Cardiac muscle cell (in vitro differentiated cells and primary cell): ENCODE measurements around the gene SCARF2. TPM values are rescaled to one million over a fixed set of nuclear protein-coding genes. Genes with fewer than 3 reads are reported as not detected.
A peak's percentile ranks its signal among the peaks of the same experiment; 100 is the strongest.

ENCODE experiments used
- DNase-seq, 2 donors: peaks; one replicate each; pipeline versions ENCODE4 v3.0.0 to v3.0.0-alpha.2; 2010 to 2017; ENCODE audit warnings: low read depth in 1 of 2, low spot score in 1 of 2
- H3K27ac ChIP-seq: fragments of 200-600 bp; sonication (generic); 2 replicates; pipeline ENCODE4 v1.5.1; 2016
- H3K27me3 ChIP-seq: fragments of 200-600 bp; sonication (generic); 2 replicates; pipeline ENCODE4 v1.6.0; 2016; ENCODE audit warnings: control low read depth
- H3K36me3 ChIP-seq: fragments of 200-600 bp; sonication (generic); 2 replicates; pipeline ENCODE4 v1.5.1; 2016; ENCODE audit warnings: control low read depth
- H3K4me1 ChIP-seq: fragments of 200-600 bp; sonication (generic); 2 replicates; pipeline ENCODE4 v1.8.1; 2017; ENCODE audit warnings: low read depth, mild to moderate bottlenecking, mixed run types
- H3K4me3 ChIP-seq: fragments of 200-600 bp; sonication (generic); 2 replicates; pipeline ENCODE4 v1.5.1; 2016; ENCODE audit warnings: mild to moderate bottlenecking
- H3K9me3 ChIP-seq: fragments of 200-600 bp; sonication (generic); 2 replicates; pipeline ENCODE4 v1.5.1; 2017; ENCODE audit warnings: low read depth, mild to moderate bottlenecking, control low read depth
- CTCF ChIP-seq: IDR thresholded peaks from 2 replicates; pipeline ENCODE4 v1.5.1; 2012; ENCODE audit warnings: low read depth, mild to moderate bottlenecking, low read length
- polyA plus RNA-seq: library from polyadenylated mRNA; unstranded; fragments of >200 nt; fragmentation: Nextera tagmentation; extraction: Ambion mirVana; gene quantifications from 2 replicates; pipeline ENCODE4 v1.2.1, GENCODE V29; 2016
- total RNA-seq: library from RNA; depleted of rRNA; stranded (reverse); fragments of >200 nt; gene quantifications from 2 replicates; pipeline ENCODE4 v1.2.3, GENCODE V29; 2016

Gene SCARF2
- total and polyA plus RNA-seq, 2 experiments from 2014 or later, result 38.0 to 66.1 TPM

DNA sequence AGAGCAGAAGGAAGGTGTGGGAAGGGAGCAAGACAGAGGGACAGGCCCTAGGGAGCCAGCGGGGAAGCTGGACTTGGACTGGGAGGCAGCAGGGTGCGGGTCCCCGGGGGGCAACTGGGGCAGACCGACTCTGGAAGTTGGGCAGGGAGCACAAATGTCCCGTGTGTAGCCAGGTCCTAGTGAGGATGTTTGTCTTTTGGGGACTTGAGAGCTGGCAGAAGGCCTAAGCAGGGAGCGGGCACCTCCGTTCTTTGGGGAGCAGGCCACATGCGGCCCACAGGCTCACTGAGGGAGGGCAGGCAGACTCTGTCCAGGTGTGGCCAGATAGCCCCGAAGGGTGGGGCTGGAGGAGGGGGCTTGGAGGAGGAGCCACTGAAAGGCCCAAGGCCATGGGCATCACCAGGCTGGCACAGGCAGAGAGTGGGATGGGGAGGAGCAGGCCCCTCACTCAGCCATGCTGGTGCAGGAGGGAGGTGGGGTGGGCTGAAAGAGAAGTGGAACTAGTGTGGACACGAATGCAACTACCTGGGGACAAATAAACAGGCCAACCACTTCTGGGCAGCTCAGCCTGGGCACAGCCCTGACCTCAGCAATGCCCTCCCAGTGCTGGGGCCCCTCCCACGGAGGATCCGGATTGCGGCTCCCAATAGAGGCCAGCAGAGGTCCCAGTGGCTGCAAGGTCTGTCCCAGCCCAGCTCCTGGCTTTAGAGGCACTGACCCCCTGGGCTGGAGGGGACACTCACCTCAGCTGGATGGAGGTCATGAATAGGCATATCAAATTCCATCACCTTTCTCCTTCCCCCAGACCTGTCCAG, 1.3 kb upstream of the SCARF2 start:
- H3K4me3 ChIP-seq, result peak overlapping the region; percentile 59
- no peak overlapping the region for H3K27ac ChIP-seq
- DNase-seq, result peak in 1 of 2 donors; percentile 43

DNA sequence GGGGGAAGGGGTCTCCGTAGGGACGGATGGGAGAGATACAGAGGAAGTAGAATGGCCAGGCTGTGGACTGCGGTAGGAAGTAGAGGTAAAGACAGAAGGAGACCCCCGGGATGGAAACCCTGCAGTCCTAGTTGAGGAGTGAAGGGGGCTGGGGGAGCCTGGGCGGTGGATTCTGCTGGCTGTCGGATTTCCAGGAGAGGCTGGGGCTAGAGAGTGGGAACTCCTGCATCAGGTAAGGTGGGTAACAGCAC, 727 bp upstream of the SCARF2 start:
- peaks cover 6% of the 10 kb centered on the region for H3K4me1 ChIP-seq
- peak overlapping the region; percentile 59 for H3K4me3 ChIP-seq
- TF ChIP-seq CTCF, result no peak
- no peak for DNase-seq
- peaks cover 3% of the 10 kb centered on the region for H3K36me3 ChIP-seq
- no peak overlapping the region for H3K27ac ChIP-seq
- peaks cover 8% of the 10 kb centered on the region for H3K27me3 ChIP-seq
- H3K9me3 ChIP-seq, result no peaks in the 10 kb centered on the region

More for the DNA sequence above, 1.3 kb upstream of the SCARF2 start:
- H3K36me3 ChIP-seq, result peaks cover 3% of the 10 kb centered on the region
- H3K4me1 ChIP-seq, result peaks cover 6% of the 10 kb centered on the region
- TF ChIP-seq CTCF, result peak; percentile 28
- no peaks in the 10 kb centered on the region for H3K9me3 ChIP-seq
- H3K27me3 ChIP-seq, result peaks cover 4% of the 10 kb centered on the region

GRCh38 chr22:20436768-20437612, 635 bp downstream of the SCARF2 start:
- peaks cover 21% of the 10 kb centered on the region for H3K27me3 ChIP-seq
- DNase-seq, result peak; percentile 50 to 54
- peaks cover 6% of the 10 kb centered on the region for H3K4me1 ChIP-seq
- peak overlapping the region; percentile 59 for H3K4me3 ChIP-seq
- no peaks in the 10 kb centered on the region for H3K9me3 ChIP-seq
- no peak for TF ChIP-seq CTCF
- peak overlapping the region; percentile 68 for H3K27ac ChIP-seq
- H3K36me3 ChIP-seq, result no peaks in the 10 kb centered on the region

DNA sequence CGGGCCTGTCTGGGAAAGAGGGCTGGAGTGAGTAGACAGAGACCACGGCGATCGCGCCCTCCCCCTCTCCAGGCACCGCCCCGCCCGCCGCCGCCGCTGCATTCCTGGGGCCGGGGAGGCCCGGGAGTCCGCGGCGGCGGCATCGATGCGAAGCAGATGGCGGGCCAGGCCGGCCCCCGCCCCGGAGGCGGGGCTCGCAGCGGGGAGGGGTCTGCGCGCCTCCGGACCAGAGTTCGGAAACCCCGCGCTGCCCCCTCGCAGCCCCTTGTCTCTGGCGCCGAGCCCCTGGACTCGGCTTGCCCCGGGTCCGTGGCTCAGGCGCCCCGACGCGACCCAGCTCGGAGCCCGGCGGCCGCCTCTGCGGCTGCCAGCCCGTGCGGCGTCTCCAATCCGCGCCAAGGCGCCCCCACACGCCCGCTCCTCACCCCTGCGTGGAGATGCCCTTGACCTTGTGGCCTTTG, 1.3 kb downstream of the SCARF2 start:
- Histone ChIP-seq H3K27me3 (peaks cover 28% of the 10 kb centered on the region), H3K9me3 (no peaks in the 10 kb centered on the region), H3K4me1 (peaks cover 7% of the 10 kb centered on the region), H3K27ac (no peak overlapping the region), H3K36me3 (no peaks in the 10 kb centered on the region), H3K4me3 (peak overlapping the region; percentile 59)
- TF ChIP-seq CTCF, result no peak
- DNase-seq, result peak; percentile 66 to 74

DNA sequence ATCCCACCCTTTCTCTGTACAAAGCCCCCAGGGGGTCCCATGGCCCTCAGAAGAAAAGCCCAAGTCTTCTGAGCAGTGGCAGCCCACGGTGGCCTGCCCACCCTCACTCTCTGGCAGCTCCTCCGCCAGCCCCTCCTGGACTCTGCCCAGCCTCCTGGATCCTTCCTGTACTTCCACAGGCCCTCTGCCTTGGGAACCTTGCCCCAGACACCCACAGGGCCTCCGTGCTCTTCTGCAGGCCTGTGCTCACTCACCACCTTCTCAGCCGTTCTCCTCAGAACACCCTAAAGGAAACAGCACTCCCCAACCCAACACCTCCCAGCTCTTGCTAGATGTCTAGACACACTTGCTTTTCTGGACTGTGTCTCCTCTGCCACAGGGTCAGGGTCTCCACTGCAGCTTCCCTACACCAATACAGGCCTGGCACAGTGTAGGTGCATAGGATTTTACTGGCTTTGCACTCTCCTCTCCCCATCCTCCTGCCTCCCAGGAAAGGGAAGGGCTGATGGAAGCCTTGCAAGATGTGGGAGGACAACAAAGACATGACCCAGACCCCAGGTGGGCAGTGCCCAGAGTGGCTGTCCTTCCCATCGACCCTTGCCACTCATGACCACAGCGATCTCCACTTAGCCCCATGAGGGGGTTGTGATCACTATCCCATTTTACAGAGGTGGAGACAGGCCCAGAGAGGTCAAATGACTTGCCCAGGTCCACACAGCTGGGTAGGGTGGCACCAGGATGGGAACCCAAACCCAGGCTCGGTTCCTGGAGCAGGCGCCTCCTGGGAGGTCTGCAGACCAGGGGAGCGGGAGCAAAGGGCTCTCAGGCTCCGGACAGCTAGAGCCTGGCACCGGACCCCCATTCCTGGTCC, 2.0 kb downstream of the SCARF2 start:
- Histone ChIP-seq H3K36me3 (no peaks in the 10 kb centered on the region), H3K9me3 (no peaks in the 10 kb centered on the region), H3K27me3 (peaks cover 35% of the 10 kb centered on the region), H3K27ac (no peak overlapping the region), H3K4me3 (peak overlapping the region; percentile 59), H3K4me1 (peaks cover 13% of the 10 kb centered on the region)
- no peak for TF ChIP-seq CTCF
- no peak for DNase-seq
